ENCODE measurements around the gene BIRC2.
"Not testable (repeated sequence)": the region's sequence is repeated elsewhere in the genome, so short reads cannot be mapped to it uniquely, and the experiment has no call there.

Gene BIRC2

DNA sequence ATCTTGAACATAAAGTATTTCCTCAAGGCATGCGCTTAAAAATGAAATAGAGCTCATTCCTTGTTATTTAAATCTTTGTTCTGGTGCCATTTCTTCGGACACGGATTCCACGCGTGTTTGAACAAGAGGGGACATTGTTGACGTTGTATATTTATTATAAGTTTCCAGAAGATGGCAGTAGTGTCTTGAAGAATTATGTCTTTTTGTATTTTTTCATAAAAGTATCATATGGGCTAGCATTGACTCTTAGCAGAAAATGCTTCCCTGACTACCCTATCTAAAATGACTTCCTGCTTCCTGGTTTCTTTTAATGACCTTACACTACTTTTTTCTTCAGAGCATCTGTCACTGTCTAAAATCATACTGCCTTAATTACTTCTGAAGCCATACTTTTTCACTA lies 20.4 kb downstream of the BIRC2 start:
- DNase-seq (ENCODE audit: extremely low read depth, insufficient read length): no peak
- peaks cover 4% of the 10 kb centered on the region for H3K36me3 ChIP-seq (ENCODE audit: control insufficient read depth, insufficient read depth, low read length)
- no peak overlapping the region for H3K4me3 ChIP-seq (replicated peaks; ENCODE audit: low read depth, low read length)
- TF ChIP-seq, protein P1, sequence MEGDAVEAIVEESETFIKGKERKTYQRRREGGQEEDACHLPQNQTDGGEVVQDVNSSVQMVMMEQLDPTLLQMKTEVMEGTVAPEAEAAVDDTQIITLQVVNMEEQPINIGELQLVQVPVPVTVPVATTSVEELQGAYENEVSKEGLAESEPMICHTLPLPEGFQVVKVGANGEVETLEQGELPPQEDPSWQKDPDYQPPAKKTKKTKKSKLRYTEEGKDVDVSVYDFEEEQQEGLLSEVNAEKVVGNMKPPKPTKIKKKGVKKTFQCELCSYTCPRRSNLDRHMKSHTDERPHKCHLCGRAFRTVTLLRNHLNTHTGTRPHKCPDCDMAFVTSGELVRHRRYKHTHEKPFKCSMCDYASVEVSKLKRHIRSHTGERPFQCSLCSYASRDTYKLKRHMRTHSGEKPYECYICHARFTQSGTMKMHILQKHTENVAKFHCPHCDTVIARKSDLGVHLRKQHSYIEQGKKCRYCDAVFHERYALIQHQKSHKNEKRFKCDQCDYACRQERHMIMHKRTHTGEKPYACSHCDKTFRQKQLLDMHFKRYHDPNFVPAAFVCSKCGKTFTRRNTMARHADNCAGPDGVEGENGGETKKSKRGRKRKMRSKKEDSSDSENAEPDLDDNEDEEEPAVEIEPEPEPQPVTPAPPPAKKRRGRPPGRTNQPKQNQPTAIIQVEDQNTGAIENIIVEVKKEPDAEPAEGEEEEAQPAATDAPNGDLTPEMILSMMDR (IDR thresholded peaks at IDR 0.05; ENCODE audit: insufficient read depth, low read length, poor library complexity, severe bottlenecking): peak; percentile 12
- no peaks in the 10 kb centered on the region for H3K27me3 ChIP-seq (replicated peaks; ENCODE audit: control insufficient read depth, insufficient read depth, low read length)

DNA sequence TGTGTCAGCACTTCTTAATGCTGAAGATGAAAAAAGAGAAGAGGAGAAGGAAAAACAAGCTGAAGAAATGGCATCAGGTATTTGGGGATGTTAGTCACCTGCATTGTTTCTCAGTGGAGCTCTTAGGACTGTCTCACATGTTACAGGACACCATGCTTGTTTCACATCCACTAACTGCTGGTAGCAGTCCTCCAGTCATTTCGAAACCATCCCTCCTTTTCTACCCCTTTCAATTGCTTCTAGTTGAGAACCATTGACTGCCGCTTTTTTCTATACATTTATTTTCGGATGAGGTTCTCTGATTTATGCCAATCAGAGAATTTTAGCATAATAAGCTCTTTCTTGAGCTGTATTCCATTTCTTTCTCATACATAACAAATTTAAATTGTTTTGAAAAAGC lies 21.5 kb downstream of the BIRC2 start:
- H3K27me3 ChIP-seq (replicated peaks; ENCODE audit: control insufficient read depth, insufficient read depth, low read length): no peaks in the 10 kb centered on the region
- no peak overlapping the region for H3K4me3 ChIP-seq (replicated peaks; ENCODE audit: low read depth, low read length)
- DNase-seq (ENCODE audit: extremely low read depth, insufficient read length): peak; percentile 66
- TF ChIP-seq, protein P1 (IDR thresholded peaks at IDR 0.05; ENCODE audit: insufficient read depth, low read length, poor library complexity, severe bottlenecking): no peak
- peaks cover 4% of the 10 kb centered on the region for H3K36me3 ChIP-seq (ENCODE audit: control insufficient read depth, insufficient read depth, low read length)

DNA sequence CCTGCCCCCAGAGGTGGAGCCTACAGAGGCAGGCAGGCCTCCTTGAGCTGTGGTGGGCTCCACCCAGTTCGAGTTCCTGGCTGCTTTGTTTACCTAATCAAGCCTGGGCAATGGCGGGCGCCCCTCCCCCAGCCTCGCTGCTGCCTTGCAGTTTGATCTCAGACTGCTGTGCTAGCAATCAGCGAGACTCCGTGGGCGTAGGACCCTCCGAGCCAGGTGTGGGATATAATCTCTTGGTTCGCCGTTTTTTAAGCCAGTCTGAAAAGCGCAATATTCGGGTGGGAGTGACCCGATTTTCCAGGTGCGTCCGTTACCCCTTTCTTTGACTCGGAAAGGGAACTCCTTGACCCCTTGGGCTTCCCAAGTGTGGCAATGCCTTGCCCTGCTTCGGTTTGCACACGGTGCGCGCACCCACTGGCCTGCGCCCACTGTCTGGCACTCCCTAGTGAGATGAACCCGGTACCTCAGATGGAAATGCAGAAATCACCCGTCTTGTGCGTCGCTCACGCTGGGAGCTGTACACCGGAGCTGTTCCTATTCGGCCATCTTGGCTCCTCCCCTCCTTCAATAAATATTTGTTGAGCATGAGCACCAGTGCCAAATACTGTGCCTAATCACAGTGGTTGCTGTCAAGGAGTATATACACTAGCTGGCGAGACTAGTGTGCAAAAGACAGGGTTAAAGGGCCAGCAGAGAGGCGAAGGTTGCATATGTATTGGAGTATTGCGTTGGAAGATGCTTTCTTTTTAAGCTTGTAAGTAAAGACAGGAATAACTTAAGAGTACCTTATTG lies 27.8 kb downstream of the BIRC2 start:
- DNase-seq (ENCODE audit: extremely low read depth, insufficient read length); H3K27me3 ChIP-seq (replicated peaks; ENCODE audit: control insufficient read depth, insufficient read depth, low read length); H3K36me3 ChIP-seq (ENCODE audit: control insufficient read depth, insufficient read depth, low read length); H3K4me3 ChIP-seq (replicated peaks; ENCODE audit: low read depth, low read length): not testable (repeated sequence)

DNA sequence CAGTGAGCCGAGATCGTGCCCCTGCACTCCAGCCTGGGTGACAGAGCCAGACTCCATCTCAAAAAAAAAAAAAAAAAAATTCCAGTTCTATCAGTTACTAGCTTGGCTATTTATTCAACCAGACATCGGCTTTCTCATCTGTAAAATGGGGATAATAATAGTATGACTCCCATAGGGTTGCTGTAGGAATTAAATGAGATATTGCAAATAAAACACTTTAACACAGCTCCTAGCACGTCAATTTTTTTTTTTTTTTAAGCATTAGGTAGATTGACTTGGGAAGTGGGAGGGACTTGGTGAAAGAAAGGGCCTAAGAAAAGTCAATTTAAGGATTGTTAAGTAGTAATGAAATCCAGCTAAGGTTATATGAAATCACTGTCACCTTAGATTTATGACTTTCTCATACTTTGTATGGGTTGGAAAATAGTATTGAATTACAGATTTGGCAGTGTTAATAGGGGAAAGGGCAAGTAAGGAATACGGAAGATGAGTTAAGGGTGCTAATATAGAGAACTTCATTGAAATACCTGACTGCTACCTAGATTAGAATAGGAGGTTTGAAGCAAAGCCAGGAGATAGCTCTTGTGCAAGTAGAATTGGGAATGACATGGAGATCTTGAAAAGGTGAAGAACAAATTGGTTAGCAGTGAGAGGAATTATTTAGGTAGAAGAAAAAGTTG lies 28.8 kb downstream of the BIRC2 start:
- no peak for DNase-seq (ENCODE audit: extremely low read depth, insufficient read length)
- TF ChIP-seq, protein P1 (IDR thresholded peaks at IDR 0.05; ENCODE audit: insufficient read depth, low read length, poor library complexity, severe bottlenecking): no peak

DNA sequence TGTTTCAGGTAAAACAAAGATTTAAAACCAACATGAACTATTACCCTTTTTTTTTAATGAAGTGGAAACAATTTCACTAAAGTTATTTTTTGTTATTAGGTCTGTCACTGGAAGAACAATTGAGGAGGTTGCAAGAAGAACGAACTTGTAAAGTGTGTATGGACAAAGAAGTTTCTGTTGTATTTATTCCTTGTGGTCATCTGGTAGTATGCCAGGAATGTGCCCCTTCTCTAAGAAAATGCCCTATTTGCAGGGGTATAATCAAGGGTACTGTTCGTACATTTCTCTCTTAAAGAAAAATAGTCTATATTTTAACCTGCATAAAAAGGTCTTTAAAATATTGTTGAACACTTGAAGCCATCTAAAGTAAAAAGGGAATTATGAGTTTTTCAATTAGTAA lies 30.9 kb downstream of the BIRC2 start:
- no peak for DNase-seq (ENCODE audit: extremely low read depth, insufficient read length)
- peaks cover 7% of the 10 kb centered on the region for H3K36me3 ChIP-seq (ENCODE audit: control insufficient read depth, insufficient read depth, low read length)
- TF ChIP-seq, protein P1 (IDR thresholded peaks at IDR 0.05; ENCODE audit: insufficient read depth, low read length, poor library complexity, severe bottlenecking): no peak
- H3K4me3 ChIP-seq (replicated peaks; ENCODE audit: low read depth, low read length): no peak overlapping the region
- no peaks in the 10 kb centered on the region for H3K27me3 ChIP-seq (replicated peaks; ENCODE audit: control insufficient read depth, insufficient read depth, low read length)

More for the DNA sequence above, 28.8 kb downstream of the BIRC2 start:
- no peak overlapping the region for H3K4me3 ChIP-seq (replicated peaks; ENCODE audit: low read depth, low read length)
- H3K36me3 ChIP-seq (ENCODE audit: control insufficient read depth, insufficient read depth, low read length): peaks cover 6% of the 10 kb centered on the region
- H3K27me3 ChIP-seq (replicated peaks; ENCODE audit: control insufficient read depth, insufficient read depth, low read length): no peaks in the 10 kb centered on the region

DNA sequence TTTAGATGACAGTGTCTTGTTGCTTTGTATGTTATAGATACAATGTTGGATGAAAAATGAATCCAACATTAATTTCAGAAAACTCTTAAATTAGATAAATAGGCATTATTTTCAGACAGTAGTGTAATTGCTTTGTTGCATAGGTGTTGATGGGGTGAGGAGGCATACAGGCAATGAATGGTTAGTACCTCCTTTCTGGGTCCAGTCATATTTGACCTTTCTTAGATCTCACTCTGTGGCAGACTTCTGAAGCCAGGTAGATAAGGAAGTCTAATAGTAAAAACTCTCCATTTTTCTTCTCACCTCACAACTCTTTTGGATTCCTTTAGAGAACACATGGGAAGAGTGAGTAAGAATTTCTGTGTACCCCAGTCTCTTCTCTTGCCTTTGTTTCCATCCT lies 31.8 kb downstream of the BIRC2 start:
- TF ChIP-seq, protein P1 (IDR thresholded peaks at IDR 0.05; ENCODE audit: insufficient read depth, low read length, poor library complexity, severe bottlenecking): no peak
- DNase-seq (ENCODE audit: extremely low read depth, insufficient read length): no peak
- peaks cover 7% of the 10 kb centered on the region for H3K36me3 ChIP-seq (ENCODE audit: control insufficient read depth, insufficient read depth, low read length)
- no peaks in the 10 kb centered on the region for H3K27me3 ChIP-seq (replicated peaks; ENCODE audit: control insufficient read depth, insufficient read depth, low read length)
- H3K4me3 ChIP-seq (replicated peaks; ENCODE audit: low read depth, low read length): no peak overlapping the region
